AG09309 (cell line): ENCODE data around the gene OGFOD3.

Experiments
- DNase-seq: peaks from one replicate; pipeline ENCODE4 v3.0.0-alpha.2; 2010; ENCODE audit warnings: low read depth
- H3K4me3 ChIP-seq: 2 replicates; pipeline ENCODE4 v1.5.1; 2011; ENCODE audit warnings: mild to moderate bottlenecking, low read depth, low read length, moderate library complexity; ENCODE audit not compliant: control insufficient read depth
- CTCF ChIP-seq: IDR thresholded peaks from 2 replicates; pipeline ENCODE4 v1.5.1; 2011; ENCODE audit warnings: mild to moderate bottlenecking, low read depth, low read length, inconsistent platforms; ENCODE audit not compliant: insufficient read depth, control insufficient read depth; ENCODE audit errors: missing control alignments

The OGFOD3 gene

GRCh38 chr17:82356845-82357355 is 61.5 kb downstream of the OGFOD3 start:
- H3K4me3 ChIP-seq, result no peak overlapping the region
- DNase-seq, result no peak
- no peak for TF ChIP-seq CTCF

GRCh38 chr17:82355770-82356427 is 62.5 kb downstream of the OGFOD3 start:
- DNase-seq, result no peak
- no peak overlapping the region for H3K4me3 ChIP-seq
- no peak for TF ChIP-seq CTCF

- H3K4me3 ChIP-seq, result no peak overlapping the region
- no peak for DNase-seq
- no peak for TF ChIP-seq CTCF
Measured at GRCh38 chr17:82354804-82355308, 63.5 kb downstream of the OGFOD3 start.

GRCh38 chr17:82353484-82353883 is 64.9 kb downstream of the OGFOD3 start:
- DNase-seq, result no peak
- no peak overlapping the region for H3K4me3 ChIP-seq
- TF ChIP-seq CTCF, result no peak

- H3K4me3 ChIP-seq, result no peak overlapping the region
- TF ChIP-seq CTCF, result peak; percentile 95
- DNase-seq, result peak; percentile 44
Measured at GRCh38 chr17:82351713-82352488, 66.5 kb downstream of the OGFOD3 start.

DNA sequence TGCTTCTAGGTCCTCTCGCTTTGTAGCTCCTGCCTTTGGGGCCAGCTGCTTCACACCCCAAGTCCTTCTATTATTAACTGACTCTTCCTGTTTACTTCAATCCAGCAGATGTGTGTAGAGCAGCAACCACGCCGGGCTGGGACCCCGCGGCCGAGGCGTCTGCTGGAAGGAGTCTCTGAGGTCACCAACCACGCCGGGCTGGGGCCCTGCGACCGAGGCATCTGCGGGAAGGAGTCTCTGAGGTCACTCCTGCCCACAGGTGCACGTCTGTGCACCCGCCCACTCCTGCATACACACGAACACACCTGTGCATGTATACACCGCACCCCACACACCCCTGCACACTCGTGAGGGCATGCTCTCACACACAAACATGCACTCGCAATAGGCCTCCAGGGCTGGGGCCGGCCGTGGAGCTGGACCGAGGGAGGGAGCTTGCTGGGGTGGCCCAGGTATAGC is 67.1 kb downstream of the OGFOD3 start:
- no peak overlapping the region for H3K4me3 ChIP-seq
- no peak for DNase-seq
- no peak for TF ChIP-seq CTCF
